Measurements from ENCODE around the gene CCDC88B.

Gene CCDC88B

DNA sequence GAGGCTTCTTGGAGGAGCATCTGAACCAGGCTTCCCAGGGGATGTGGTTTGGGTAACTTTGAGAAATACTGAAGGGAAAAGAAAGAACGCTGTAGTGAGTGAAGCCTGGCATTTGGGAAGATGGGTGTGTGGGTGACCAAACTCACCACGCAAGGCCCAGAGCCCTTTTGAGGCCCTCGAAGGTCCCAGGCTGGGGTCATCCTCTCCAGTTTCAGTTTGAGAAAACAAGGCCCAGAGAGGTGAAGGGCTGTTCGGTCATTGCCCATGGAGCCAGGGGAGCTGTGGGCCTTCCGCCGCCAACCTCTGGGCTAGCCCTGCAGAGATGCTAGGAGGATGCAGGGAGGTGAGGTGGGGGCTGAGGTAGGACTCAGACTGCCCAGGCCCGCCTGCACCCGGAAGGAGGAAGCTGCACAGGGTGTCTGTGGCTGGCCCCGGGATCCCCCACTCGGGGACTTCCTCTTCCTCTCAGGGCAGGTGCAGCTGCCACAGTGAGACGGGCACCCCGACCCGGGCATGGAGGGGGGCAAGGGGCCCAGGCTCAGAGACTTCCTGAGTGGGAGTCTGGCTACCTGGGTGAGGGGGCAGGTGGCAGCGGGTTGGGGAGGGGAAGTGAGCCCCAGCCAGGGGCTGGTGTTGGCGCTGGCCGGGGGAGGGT lies at the start of gene CCDC88B:
Gene CCDC88B (plus strand): TSS at position 451 of the 655 bp plus-strand sequence. CDS start 63 bp downstream, at position 514.
- no peak for DNase-seq

DNA sequence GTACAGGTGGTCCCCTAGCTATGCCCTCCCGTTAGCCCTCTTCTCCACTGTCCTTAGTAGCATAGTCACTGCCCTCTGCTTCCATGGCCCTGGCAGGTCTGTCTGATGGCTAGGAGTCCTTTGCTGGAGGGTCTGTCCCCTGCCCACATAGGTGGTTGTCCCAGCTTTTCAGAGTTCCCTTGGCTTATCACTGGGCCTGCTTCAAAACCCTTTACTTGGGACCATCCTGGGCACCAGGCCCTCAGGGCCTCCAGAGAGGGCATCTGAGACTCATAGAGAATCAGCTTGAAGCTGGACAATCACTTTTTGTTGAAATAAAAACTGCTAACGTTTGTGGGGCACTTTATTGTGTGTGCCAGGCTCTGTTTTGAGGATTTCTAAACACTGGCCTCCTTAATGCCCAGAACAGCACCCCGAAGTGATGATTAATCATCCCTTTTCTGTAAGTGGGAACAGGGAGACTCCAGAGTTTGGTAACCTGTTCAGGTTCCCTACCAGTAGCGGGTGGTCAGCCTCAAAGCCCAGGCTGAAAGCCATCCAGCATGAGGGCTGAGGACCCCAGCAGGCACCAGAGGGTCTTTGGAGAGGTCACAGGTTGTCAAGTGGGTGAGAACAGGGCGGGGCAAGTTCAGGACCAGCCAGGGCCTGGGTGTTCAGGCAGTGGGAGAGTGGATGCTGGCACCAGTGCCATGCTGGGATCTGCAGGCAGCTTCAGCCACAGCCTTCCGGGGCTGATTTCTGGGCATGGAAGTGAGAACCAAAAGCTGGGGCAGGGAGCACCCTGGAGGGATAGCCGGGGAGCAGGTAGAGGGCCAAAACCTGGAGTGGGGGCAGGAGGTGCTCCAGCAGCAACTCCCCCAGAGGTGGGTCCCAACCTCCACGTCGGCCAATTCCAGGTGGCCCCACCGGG lies 49.4 kb upstream of the CCDC88B start:
- no peak for DNase-seq

DNA sequence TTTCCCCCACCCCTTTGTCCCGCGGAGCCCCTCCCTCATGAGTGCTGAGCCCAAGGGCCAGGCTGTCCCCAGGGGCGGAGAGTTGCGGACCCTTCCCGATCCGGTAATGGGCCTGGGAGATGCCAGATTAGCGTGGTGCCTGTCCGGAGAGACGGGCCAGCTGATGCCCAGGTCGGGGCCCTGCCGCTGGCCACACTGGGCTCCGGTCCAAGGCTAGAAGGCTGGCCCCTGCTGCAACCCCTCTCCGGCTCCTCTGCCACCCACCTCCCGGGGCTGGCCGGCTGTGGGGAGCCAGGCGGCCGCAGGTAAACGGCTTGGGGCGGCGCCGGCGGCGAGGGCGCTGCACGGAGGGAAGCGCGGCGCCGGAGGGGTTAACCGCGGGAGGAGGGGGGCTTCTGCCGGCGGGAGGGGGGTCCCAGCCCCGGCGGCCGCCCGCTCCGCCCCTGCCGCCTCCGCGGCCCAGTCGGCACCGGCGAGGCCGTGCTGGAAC lies 48.7 kb upstream of the CCDC88B start, which contains the start of gene KCNK4:
Gene KCNK4 (plus strand): TSS at position 41 of the 490 bp plus-strand sequence. CDS start 1,717 bp downstream, outside the sequence.
- no peak for DNase-seq

- DNase-seq: no peak
Observed at GRCh38 chr11:64291752-64292459, 48.1 kb upstream of the CCDC88B start.

DNA sequence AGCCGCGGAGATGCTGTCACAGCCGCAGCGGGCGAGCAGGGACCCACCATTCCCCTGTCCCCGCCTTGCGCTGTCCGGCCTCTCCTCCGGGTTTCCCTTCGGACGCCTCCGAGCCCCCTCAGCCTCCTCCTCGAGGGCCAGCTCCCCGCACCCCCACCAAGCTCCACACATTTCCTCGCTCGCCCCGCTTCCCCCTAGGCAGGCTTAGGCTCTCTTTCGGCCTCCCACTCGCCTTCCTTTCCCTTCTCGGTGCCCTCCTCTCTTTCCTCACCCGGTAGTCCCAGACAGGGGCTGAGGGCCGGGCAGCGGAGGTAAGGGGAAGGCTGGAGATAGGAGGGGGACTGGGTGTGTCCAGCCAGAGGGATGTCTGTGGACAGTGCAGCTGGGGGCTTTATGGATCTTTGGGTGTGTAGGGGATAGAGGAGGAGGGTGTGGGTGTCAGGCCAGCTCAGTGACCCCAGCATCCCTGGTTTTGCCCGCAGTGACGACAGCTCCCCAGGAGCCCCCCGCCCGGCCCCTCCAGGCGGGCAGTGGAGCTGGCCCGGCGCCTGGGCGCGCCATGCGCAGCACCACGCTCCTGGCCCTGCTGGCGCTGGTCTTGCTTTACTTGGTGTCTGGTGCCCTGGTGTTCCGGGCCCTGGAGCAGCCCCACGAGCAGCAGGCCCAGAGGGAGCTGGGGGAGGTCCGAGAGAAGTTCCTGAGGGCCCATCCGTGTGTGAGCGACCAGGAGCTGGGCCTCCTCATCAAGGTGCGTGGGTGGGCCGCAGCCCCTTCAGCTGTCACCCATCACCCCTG lies 47.3 kb upstream of the CCDC88B start:
- DNase-seq: no peak

DNA sequence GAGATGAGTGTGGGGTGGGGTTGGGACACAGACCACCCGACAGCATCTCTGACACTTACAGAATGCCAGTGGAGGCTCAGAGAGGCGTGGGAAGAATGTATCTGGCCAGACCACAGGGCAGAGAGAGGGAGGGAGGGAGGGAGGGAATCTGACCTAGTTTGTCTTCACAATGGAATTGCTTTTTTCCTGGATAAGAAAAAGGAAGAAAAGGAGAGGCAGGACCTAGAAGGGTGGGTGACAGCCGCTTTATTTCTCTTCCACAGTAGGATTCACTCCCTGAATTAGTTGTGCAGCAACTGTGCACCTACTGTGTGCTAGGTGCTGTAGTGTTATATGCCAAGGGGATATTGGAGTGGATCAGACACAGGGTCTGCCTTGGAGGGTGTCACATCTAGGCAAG lies 45.2 kb upstream of the CCDC88B start:
- no peak for DNase-seq

DNA sequence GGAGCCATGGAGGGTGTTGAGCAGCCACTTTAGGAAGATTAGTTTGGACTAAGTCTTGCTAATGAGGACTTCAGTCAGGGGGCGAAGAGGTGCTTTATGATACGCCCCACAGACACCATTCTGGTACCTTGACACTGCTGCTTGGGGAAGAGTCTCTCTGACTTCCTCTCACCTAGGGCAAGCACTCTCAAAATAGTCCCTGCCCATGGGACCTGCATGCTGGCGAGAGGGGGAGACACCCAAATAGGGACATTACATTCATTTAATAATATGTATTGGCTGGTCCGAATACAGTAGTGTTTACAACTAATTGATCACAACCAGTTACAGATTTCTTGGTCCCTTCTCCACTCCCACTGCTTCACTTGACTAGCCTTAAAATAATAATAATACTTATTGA lies 44.2 kb upstream of the CCDC88B start:
- DNase-seq: no peak

DNA sequence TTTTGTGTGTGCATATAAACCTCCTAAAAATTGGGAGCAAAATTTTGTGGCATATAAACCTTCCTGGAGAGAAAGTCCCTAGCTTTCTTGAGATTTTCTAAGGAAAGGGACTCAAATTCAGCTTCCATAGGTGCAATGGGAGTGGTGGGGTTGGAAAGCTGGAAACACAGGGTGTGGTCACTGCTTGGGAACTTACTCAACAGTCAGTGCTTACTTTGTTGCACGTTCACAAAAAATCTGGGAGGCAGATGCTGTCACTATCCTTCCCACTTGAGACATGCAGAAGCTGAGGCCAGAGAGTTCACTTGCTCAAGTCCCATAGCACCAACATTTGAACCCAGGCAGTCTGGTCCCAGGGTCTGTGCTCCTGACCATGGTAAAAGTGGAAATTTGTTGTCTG lies 43.8 kb upstream of the CCDC88B start:
- DNase-seq: no peak

DNA sequence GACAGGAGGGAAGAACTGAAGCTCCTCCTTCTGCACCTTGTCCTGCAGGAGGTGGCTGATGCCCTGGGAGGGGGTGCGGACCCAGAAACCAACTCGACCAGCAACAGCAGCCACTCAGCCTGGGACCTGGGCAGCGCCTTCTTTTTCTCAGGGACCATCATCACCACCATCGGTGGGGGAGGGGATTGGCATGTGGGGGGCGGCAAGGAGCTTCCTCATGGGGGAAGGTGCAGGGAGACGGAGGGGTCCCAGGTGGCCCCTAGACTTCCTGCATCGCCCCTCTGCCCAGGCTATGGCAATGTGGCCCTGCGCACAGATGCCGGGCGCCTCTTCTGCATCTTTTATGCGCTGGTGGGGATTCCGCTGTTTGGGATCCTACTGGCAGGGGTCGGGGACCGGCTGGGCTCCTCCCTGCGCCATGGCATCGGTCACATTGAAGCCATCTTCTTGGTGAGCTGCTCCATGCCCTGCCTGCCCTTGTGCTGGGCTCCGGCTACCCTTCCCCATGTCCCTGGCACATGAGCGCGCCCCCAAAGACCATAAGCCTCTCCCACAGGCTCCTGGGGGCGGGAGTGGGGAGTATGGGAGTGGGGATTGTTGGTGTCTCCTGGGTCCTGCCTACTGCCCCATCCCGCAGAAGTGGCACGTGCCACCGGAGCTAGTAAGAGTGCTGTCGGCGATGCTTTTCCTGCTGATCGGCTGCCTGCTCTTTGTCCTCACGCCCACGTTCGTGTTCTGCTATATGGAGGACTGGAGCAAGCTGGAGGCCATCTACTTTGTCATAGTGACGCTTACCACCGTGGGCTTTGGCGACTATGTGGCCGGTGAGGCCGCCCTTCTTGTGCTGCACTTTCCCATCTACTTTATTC lies 42.9 kb upstream of the CCDC88B start:
- DNase-seq: no peak

DNA sequence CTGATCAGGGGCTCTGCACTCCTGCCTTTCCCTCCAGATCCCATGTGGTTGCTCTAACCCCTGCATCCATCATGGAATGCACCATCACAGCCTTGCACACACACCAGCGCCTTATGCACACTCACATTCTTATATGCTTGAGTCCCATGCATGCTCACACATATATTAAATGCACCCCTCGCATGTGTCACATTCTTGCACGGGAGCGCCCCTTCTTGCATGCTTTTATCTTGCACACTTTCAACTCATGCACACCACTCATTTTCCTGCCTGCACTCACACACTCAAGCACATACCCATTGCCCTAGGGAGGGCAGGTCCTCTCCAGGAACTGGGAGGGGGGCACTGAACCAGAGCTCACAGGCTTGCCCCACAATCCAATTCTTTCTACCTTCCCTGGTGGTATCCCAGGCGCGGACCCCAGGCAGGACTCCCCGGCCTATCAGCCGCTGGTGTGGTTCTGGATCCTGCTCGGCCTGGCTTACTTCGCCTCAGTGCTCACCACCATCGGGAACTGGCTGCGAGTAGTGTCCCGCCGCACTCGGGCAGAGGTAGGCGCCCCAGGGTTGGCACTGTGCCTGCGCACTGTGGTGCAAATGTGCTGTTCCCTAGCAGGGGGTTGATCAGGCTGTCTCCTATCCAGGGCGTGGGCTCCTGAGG lies 42.2 kb upstream of the CCDC88B start:
- no peak for DNase-seq

DNA sequence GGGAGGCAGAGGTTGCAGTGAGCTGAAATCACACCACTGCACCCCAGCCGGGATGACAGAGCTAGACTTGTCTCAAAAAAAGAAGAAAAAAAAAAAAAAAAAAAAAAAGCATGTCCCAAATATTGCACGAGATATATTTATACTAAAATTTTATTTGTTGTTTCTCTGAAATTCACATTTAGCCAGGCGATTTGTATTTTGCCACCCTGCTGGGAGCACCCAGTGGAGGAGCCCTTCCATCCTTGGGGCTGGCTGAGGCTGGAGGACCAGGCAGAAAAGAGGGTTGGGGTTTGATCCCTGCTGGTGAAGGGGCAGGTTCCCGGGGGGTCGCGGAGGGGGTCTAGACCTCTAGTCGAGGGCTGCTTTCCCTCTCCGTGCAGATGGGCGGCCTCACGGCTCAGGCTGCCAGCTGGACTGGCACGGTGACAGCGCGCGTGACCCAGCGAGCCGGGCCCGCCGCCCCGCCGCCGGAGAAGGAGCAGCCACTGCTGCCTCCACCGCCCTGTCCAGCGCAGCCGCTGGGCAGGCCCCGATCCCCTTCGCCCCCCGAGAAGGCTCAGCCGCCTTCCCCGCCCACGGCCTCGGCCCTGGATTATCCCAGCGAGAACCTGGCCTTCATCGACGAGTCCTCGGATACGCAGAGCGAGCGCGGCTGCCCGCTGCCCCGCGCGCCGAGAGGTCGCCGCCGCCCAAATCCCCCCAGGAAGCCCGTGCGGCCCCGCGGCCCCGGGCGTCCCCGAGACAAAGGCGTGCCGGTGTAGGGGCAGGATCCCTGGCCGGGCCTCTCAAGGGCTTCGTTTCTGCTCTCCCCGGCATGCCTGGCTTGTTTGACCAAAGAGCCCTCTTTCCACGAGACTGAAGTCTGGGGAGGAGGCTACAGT lies 40.8 kb upstream of the CCDC88B start:
- DNase-seq: no peak

GRCh38 chr11:64299847-64300648 lies 40.0 kb upstream of the CCDC88B start, which contains the start of gene CATSPERZ:
TSS of gene CATSPERZ (plus strand) at chr11:64300358. CDS start at chr11:64300411, 53 bp downstream.
- DNase-seq: no peak

DNA sequence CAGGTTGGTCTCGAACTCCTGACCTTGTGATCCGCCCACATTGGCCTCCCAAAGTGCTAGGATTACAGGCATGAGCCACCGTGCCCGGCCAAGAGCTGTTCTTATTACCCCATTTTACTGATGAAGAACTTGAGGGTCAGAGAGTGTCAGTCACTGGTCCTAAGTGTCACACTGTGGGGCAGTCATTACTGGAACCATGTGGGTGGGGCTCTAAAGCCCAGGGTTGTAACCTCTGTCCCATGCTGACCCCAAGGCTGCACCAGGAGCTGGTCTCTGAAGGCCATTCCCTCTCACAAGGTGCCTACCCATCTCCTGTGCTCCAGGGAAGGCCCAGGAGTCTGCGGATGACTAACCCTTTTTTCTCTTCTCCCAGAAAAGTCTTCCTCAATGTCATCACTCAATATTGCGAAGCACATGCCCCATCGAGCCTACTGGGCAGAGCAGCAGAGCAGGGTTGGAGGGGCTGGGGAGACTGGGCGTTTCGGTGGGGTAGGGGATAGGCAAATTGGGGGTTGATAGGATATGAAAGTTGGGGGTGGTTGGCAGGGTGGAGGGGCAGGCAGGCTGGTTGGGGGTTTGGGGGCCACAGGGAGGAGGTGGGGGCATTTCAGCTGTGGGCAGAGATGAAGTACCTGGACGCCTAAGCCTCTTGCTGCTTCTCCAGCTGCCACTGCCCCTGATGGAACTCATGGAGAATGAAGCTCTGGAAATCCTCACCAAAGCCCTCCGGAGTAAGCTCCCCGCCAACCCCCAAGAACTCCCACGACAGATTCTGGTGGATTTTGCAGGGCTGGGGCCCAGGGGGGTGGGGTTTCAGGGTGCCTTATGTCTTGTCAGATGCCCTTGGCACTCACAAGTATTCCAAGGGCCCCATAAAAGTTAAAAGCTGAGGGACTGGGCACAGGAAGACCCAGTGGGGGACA lies 36.6 kb upstream of the CCDC88B start:
- no peak for DNase-seq

- DNase-seq: no peak
Observed at GRCh38 chr11:64304032-64304315, 36.0 kb upstream of the CCDC88B start.

- DNase-seq: peak; percentile 89
Observed at GRCh38 chr11:64304316-64305072, 35.5 kb upstream of the CCDC88B start.

- peak; percentile 99 for DNase-seq
Observed at GRCh38 chr11:64305075-64305690, 34.8 kb upstream of the CCDC88B start, which contains the start of gene ESRRA. TSS of gene ESRRA (plus strand) at chr11:64305524. CDS start at chr11:64307180, 1,656 bp downstream.
